HFFc6 (cell line): ENCODE results near the gene ADAMTSL2. TPM values are rescaled to one million over a fixed set of nuclear protein-coding genes. Genes with fewer than 3 reads are reported as not detected.

Source experiments
- DNase-seq: peaks from one replicate; pipeline ENCODE4 v3.0.0-alpha.2; 2018
- H3K27ac Mint-ChIP-seq: 2 replicates; pipeline ENCODE4 v1.8.0; 2020; ENCODE audit warnings: mild to moderate bottlenecking, mixed read lengths
- H3K27me3 Mint-ChIP-seq: 2 replicates; pipeline ENCODE4 v1.8.0; 2021; ENCODE audit warnings: mild to moderate bottlenecking, moderate library complexity, mixed read lengths; ENCODE audit not compliant: insufficient read depth
- H3K36me3 Mint-ChIP-seq: 2 replicates; pipeline ENCODE4 v1.8.0; 2021; ENCODE audit warnings: low read depth, mixed read lengths
- H3K4me1 Mint-ChIP-seq: 2 replicates; pipeline ENCODE4 v1.8.0; 2020; ENCODE audit warnings: low read depth, mixed read lengths
- H3K4me3 Mint-ChIP-seq: 2 replicates; pipeline ENCODE4 v1.8.0; 2020; ENCODE audit warnings: mild to moderate bottlenecking, moderate library complexity, mixed read lengths
- H3K9me3 Mint-ChIP-seq: 2 replicates; pipeline ENCODE4 v1.8.0; 2020; ENCODE audit warnings: mild to moderate bottlenecking, mixed read lengths
- CTCF ChIP-seq: fragments of 200-600 bp; sonication (generic); IDR thresholded peaks from 2 replicates; pipeline ENCODE4 v1.5.0; 2021; ENCODE audit warnings: antibody characterized with exemption, mild to moderate bottlenecking
- total RNA-seq, 6 experiments: library from RNA; stranded (reverse); fragmentation: NEBNext Ultra II Directional; extraction: Animal tissue kit (Norgen Biotek cat#: 25700); gene quantifications; 2 replicates in 1 of 6; 3 replicates in 5 of 6; pipeline ENCODE4 v1.2.3, GENCODE V29; 2021

ADAMTSL2 gene
- total RNA-seq, 6 experiments from 2014 or later: 0.05 to 0.07 (median 0.06) TPM; not detected in 3

- no peaks in the 10 kb centered on the region for H3K36me3 Mint-ChIP-seq
- H3K27ac Mint-ChIP-seq: no peak overlapping the region
- peaks cover 60% of the 10 kb centered on the region for H3K27me3 Mint-ChIP-seq
- no peaks in the 10 kb centered on the region for H3K9me3 Mint-ChIP-seq
- H3K4me1 Mint-ChIP-seq: no peaks in the 10 kb centered on the region
- no peak for TF ChIP-seq CTCF
- no peak overlapping the region for H3K4me3 Mint-ChIP-seq
- no peak for DNase-seq
These were observed 11.4 kb upstream of the ADAMTSL2 start for GRCh38 chr9:133523106-133523505.

GRCh38 chr9:133524146-133524545, 10.4 kb upstream of the ADAMTSL2 start:
- peaks cover 56% of the 10 kb centered on the region for H3K27me3 Mint-ChIP-seq
- no peak for DNase-seq

GRCh38 chr9:133524679-133525228, 9.8 kb upstream of the ADAMTSL2 start, which contains the start of gene MYMK:
TSS of gene MYMK (minus strand) at chr9:133524959. CDS start at chr9:133524844, 115 bp downstream.
- Mint-ChIP-seq H3K4me3 (no peak within 1 kb of the TSS), H3K27ac (no peak within 1 kb of the TSS)

More at GRCh38 chr9:133524146-133524545, 10.4 kb upstream of the ADAMTSL2 start:
- H3K27ac Mint-ChIP-seq: no peak overlapping the region
- H3K4me3 Mint-ChIP-seq: no peak overlapping the region
- H3K9me3 Mint-ChIP-seq: no peaks in the 10 kb centered on the region
- H3K4me1 Mint-ChIP-seq: no peaks in the 10 kb centered on the region
- no peak for TF ChIP-seq CTCF
- H3K36me3 Mint-ChIP-seq: no peaks in the 10 kb centered on the region

GRCh38 chr9:133525677-133526076, 8.8 kb upstream of the ADAMTSL2 start:
- Mint-ChIP-seq H3K4me3 (no peak overlapping the region), H3K27ac (no peak overlapping the region), H3K27me3 (peaks cover 64% of the 10 kb centered on the region), H3K9me3 (no peaks in the 10 kb centered on the region), H3K36me3 (no peaks in the 10 kb centered on the region), H3K4me1 (no peaks in the 10 kb centered on the region)
- no peak for TF ChIP-seq CTCF
- no peak for DNase-seq

More at GRCh38 chr9:133524679-133525228, 9.8 kb upstream of the ADAMTSL2 start, which contains the start of gene MYMK:
- Mint-ChIP-seq H3K9me3 (no peaks in the 10 kb centered on the region), H3K27me3 (peaks cover 59% of the 10 kb centered on the region), H3K4me1 (no peaks in the 10 kb centered on the region), H3K36me3 (no peaks in the 10 kb centered on the region)
- no peak for TF ChIP-seq CTCF
- no peak for DNase-seq

- H3K9me3 Mint-ChIP-seq: no peaks in the 10 kb centered on the region
- TF ChIP-seq CTCF: no peak
- H3K27me3 Mint-ChIP-seq: peaks cover 66% of the 10 kb centered on the region
- H3K27ac Mint-ChIP-seq: no peak overlapping the region
- no peak for DNase-seq
- H3K4me3 Mint-ChIP-seq: no peak overlapping the region
- no peaks in the 10 kb centered on the region for H3K4me1 Mint-ChIP-seq
- no peaks in the 10 kb centered on the region for H3K36me3 Mint-ChIP-seq
These were observed 7.7 kb upstream of the ADAMTSL2 start for GRCh38 chr9:133526721-133527321.
